GM18861 (cell line): ENCODE measurements around the gene CEBPA.
"Not testable (repeated sequence)": the region's sequence is repeated elsewhere in the genome, so short reads cannot be mapped to it uniquely, and the experiment has no call there.

Source experiments
- ATAC-seq: cut with Tn5 transposase; IDR thresholded peaks from one replicate; pipeline ENCODE4 v1.9.1; 2021; ENCODE audit not compliant: unreplicated experiment

CEBPA gene

GRCh38 chr19:33325920-33326319 is 23.6 kb upstream of the CEBPA start:
- ATAC-seq: no peak

GRCh38 chr19:33324628-33325027 is 22.3 kb upstream of the CEBPA start:
- no peak for ATAC-seq

GRCh38 chr19:33323093-33323820 is 20.9 kb upstream of the CEBPA start:
- no peak for ATAC-seq

- no peak for ATAC-seq
These were observed 18.3 kb upstream of the CEBPA start for GRCh38 chr19:33320636-33321035.

DNA sequence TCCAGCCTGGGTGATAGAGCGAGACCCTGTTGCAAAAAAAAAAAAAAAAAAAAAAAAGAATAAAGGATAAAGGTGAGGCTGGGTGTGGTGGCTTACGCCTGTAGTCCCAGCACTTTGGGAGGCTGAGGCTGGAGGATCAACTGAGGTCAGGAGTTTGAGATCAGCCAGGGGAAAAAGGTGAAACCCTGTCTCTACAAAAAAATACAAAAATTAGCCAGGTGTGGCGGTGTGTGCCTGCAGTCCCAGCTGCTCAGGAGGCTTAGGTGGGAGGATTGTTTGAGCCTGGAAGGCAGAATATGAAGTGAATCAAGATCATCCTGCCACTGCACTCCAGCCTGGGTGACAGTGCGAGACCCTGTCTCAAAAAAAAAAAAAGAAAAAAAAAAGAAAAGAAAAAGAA is 15.7 kb upstream of the CEBPA start:
- ATAC-seq: not testable (repeated sequence)

DNA sequence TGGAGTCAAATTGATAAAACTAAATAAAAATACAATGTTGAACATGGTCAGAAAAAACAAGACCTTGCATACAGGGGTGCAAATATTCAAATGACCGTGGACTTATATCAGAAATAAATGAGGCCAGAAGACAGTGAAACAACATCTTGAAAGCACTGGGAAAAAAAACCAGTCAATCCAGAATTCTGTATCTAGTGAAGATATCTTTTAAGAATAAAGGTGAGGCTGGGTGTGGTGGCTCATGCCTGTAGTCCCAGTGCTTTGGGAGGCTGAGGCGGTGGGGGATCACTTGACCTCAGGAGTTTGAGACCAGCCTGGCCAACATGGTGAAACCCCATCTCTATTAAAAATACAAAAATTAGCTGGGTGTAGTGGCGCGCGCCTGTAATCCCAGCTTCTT is 15.2 kb upstream of the CEBPA start:
- no peak for ATAC-seq

DNA sequence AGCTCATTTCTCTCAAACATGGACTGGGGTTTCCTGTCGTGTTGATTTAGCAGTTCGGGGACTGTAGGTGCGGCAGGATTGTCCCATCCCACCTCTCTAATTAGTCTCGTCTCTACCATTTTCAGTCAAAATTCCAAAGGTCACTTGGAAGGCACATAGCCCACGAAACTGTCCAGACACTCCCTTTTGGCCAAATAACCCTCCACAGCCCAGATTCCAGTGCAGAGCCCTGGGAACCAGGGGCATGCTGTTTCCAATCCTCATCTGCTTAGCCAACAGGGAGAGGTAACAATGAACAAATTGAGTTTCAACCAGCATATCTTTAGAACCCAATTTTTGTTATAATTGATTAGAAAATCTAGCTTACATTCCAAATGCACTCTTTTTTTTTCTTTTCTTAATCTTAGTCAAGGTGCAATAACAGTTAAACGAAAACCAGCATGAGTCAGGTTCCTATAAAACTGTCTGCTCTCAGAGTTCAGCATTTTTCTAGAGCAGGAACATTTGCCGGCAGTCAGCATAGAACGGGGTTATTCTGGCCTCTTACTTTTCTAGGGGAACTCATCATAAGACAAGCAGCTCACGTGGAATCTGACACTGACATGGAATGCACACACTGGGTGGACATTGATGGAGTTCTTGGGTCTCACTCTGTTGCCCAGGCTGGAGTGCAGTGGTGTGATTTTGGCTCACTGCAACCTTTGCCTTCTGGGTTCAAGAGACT is 14.4 kb upstream of the CEBPA start:
- no peak for ATAC-seq

DNA sequence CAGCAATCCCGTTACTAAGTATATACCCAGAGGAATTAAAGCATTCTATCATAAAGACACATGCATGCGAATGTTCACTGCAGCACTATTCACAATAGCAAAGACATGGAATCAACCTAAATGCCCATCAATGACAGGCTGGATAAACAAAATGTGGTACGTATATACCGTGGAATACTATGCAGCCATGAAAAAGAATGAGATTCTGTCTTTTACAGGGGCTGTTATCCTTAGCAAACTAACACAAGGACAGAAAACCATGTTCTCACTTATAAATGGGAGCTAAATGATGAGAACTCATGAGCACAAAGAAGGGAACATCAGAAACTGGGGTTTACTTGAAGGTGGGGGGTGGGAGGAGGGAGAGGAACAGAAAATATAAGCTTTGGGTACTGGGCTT is 10.5 kb upstream of the CEBPA start:
- not testable (repeated sequence) for ATAC-seq

DNA sequence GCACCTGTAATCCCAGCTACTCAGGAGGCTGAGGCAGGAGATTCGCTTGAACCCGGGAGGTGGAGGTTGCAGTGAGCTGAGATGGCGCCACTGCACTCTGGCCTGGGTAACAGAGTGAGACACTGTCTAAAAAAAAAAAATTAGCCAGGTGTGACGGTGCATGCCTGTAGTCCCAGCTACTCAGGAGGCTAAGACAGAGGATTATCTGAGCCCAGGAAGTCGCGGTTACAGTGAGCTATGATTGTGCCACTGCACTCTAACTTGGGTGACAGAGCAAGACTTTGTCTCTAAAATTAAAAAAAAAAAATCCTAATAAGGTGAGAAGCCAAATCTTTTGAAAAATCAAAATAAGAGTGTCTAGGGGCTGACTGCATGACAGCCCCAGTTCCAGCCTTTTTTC is 9.7 kb upstream of the CEBPA start:
- ATAC-seq: no peak

GRCh38 chr19:33311326-33311682 is 9.0 kb upstream of the CEBPA start:
- no peak for ATAC-seq

- ATAC-seq: no peak
These were observed 8.4 kb upstream of the CEBPA start for GRCh38 chr19:33310606-33311325.

- no peak for ATAC-seq
These were observed 7.5 kb upstream of the CEBPA start for GRCh38 chr19:33309826-33310225.

- no peak for ATAC-seq
These were observed 4.8 kb upstream of the CEBPA start for GRCh38 chr19:33306853-33307792.

GRCh38 chr19:33306191-33306590 is 3.9 kb upstream of the CEBPA start:
- no peak for ATAC-seq

DNA sequence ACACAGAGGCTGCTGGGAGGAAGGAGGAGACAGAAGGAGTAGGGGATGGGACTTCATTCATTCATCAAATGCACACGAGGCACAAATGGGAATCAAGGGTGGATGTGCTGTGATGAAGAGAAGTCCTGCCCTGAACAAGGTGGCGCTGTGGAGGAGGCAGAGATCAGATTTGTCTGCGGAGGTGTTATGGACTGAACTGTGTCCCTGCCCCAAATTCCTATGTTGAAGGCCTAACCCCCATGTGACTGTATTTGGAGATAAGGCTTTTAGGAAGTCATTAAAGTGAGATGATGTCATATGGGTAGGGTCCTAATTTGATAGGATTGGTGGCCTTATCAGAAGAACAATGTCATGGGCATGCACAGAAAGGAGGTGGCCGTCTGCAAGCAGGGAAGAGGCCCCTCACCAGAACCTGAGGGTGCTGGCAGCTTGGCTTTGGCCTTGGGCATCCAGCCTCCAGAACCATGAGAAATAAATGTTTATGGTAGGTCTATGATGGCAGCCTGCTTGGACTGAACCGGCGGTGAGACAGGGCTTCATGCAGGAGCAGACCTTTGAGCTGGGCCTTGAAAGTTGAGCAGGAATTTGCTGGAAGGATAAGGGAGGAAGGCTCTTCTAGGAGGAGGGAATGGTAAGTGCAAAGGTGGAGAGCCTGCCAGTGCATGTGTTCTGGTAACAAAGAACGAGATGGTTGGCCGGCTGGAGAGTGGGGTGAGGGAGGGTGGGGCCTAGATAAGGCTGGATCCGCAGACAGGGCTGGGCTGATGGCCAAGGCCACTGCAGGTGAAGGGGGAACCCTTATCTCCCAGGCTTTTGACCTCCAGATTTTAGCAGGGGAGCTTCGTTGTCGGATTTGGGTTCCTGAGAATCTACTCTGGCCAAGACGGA is 2.7 kb upstream of the CEBPA start:
- no peak for ATAC-seq

GRCh38 chr19:33304371-33304759 is 2.0 kb upstream of the CEBPA start:
- no peak for ATAC-seq

DNA sequence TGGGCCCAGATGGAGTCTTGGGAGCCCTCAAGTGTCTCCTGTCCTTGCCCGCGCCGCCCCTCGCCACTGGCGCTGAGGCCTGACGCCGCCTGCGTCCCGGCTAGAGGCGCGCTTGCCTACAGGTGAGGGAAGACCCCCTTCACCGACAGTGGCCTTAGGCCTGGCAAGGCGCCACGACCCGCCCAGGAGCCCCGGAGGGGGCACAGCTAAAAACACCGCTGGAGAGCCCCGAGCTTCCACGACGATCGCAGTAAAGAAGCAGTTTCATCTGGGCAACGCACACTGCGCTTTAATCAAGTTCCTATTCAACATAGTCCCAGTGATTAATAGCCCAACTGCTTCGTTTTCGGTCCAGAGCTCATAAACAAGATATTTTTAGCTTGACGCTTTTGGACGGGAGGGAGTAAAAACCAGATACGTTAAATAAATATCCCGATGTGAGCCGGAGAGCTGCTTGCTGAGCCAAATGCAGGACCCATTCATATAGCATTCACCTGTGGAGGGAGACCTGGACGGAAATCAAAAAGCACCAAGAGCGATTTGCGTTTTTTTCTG is 1.5 kb upstream of the CEBPA start:
- no peak for ATAC-seq

DNA sequence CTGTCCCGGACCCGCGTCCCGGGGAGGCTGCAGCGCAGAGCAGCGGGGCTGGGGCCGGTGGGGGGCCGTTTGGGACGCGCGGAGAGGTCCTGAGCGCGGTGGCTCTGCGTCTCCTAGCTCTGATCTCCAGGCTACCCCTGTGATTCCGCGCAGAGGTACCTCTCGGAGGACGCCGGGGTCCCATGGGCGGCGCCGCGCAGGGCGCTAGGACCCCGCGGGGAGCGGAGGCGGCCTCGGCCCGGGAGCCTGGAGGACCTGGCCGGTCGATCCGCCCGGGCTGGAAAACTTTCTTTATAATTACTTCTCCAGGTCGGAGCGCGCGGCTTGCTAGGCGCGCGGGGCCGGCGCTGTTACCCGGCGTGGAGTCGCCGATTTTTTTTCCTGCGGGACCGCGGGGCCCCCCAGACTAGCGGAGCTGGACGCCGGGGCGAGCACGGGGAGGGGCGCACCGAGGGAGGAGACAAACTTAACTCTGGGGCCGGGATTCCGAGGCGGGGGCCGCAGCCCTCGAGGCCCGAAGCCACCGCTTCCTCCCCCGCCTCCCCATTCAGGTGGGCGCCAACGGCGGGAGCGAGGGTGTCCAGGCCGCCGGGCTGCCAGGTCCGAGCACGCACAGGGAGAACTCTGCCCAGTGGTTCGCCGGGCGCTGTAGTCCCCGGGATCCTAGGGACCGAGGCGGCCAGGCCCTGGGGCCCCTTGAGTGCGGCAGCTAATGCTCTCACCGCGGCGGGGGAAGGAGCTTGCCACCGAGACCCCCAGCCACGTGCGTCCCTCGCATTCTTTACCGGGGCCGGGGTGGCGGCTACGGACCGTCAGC is 848 bp upstream of the CEBPA start:
- no peak for ATAC-seq

DNA sequence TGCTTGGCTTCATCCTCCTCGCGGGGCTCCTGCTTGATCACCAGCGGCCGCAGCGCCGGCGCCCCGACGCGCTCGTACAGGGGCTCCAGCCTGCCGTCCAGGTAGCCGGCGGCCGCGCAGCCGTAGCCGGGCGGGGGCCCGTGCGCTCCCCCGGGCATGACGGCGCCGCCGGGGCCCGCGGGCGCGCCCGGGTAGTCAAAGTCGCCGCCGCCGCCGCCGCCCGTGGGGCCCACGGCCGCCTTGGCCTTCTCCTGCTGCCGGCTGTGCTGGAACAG is 497 bp downstream of the CEBPA start:
- no peak for ATAC-seq
